Daoy (cell line): Measurements from ENCODE around the gene COQ2. TPM values are rescaled to one million over a fixed set of nuclear protein-coding genes. Genes with fewer than 3 reads are reported as not detected.
"Not testable (repeated sequence)": the region's sequence is repeated elsewhere in the genome, so short reads cannot be mapped to it uniquely, and the experiment has no call there.

Source experiments
- DNase-seq: peaks from one replicate; pipeline ENCODE4 v3.0.0-alpha.2; 2015; ENCODE audit warnings: low read depth
- total RNA-seq: library from RNA; depleted of rRNA; stranded (reverse); fragments of >200 nt; shearing (Covaris generic); gene quantifications from 2 replicates; pipeline ENCODE4 v1.2.3, GENCODE V29; 2014

The COQ2 gene
- total RNA-seq, 1 experiment from 2014 or later: 12.5 TPM

DNA sequence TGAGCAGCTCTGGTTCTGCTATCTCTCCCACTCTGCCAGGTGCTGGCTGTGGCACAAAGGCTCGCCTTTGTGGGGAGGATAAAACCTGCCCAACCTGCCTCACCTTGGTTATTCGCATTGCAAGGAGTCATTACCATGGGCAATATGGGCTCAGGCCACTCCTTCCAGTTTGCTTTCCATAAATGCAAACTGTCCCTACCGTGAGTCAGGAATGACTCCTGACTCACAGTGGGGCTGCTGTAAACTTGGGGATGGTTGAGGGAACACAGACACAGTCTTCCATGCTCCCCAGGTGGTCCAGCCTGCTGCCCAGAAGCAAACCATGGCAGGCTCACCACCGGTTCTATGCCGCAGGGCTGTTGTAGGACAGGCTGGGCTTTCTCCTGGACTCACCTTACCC is 36.1 kb downstream of the COQ2 start:
- DNase-seq: no peak

GRCh38 chr4:83247415-83248357 is 36.9 kb downstream of the COQ2 start:
- no peak for DNase-seq

GRCh38 chr4:83241132-83241531 is 43.5 kb downstream of the COQ2 start:
- no peak for DNase-seq

DNA sequence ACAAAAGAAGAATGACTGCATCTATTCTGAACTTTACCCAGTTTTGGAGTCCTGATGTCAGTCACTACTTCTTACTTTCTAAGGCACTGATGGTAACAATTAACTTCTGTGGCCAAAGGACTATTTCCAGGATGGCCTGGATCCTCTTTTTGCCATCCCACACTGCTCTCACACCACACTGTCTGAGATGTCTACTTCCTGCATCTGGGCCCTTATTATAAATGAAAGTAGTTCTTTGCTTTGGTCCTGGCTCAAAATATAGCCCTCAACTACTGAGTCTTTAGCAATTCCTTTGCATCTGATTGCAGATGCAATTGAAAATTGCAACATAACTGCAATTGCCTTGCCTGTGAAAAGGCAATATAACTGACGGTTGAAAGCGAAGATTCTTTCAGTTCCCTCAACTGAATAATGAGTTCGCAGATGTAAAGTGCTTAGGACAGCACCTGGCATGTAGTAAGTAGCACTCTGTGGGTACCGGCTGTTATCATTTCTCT is 44.2 kb downstream of the COQ2 start:
- no peak for DNase-seq

DNA sequence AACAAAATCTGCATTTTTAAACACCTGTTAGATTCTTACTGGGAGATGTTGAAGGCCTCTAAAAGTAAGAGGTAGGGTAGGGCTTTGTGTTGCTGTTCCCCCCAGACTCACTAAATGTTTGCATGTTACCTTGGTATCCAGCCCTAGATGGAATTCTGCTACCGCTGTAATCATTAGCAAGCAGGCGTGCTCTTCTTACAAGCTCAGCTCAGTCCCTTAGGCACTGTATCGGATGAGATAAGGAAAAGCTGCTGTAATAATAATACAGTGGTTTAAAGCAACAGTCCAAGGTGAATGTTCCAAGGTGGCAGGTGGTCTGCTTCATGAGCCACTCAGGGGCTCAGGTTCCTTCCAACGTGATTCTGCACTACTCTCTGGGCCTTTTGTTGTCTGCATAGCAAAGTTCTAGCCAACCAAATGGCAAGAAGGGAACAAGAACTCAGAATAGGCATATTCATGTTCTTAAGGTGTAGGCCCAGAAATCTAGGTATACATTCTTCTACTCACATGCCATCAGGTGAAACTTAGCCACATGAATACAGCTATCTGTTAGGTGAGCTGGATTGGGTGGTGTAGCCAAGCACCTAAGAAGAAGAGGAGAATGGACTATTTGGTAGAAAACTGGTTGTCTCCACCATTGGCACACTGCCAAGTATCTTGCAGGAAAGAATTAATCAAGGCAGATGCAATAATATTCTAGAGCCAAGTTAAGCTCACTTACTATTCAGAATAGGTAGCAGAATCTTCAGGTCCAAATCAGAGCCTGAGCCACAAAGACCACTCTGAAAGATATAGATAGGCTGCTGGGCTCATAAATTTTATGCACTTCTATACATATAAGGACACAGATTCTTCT is 46.0 kb downstream of the COQ2 start:
- DNase-seq: no peak

- no peak for DNase-seq
These were observed 47.0 kb downstream of the COQ2 start for GRCh38 chr4:83237591-83237990.

- not testable (repeated sequence) for DNase-seq
These were observed 48.9 kb downstream of the COQ2 start for GRCh38 chr4:83235645-83236133.

DNA sequence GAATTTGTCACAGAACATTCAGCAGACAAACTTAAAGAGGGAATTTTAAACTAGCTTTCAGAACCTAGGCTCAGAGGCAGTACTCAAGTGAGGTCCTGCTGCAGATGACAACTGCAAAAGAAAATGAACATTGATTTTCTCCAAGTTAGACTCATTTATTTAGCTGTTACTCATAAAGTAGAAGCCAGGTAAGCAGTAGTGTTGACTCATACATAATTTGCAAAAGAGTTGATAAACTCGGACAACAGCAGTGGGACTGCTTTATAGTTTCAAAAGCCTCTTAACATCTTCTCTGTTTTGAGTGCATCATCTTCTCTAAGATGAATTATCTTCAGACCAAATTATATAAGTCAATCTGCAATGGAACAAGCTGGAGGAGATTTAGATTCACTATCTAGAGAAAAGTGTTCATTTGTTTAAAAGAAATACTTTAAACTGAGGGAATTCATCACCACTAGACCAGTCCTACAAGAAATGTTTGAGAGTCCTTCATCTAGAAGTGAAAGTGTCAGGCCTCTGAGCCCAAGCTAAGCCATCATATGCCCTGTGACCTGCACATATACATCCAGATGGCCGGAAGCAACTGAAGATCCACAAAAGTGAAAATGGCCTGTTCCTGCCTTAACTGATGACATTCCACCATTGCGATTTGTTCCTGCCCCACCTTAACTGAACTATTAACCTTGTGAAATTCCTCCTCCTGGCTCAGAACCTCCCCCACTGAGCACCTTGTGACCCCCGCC is 49.5 kb downstream of the COQ2 start:
- DNase-seq: no peak

GRCh38 chr4:83234387-83234786 is 50.2 kb downstream of the COQ2 start:
- DNase-seq: not testable (repeated sequence)

GRCh38 chr4:83232082-83232481 is 52.5 kb downstream of the COQ2 start:
- no peak for DNase-seq

GRCh38 chr4:83231620-83232076 is 53.0 kb downstream of the COQ2 start:
- peak; percentile 16 for DNase-seq

- no peak for DNase-seq
These were observed 53.7 kb downstream of the COQ2 start for GRCh38 chr4:83230928-83231327.

- no peak for DNase-seq
These were observed 54.8 kb downstream of the COQ2 start for GRCh38 chr4:83229791-83230190.

GRCh38 chr4:83228231-83228630 is 56.4 kb downstream of the COQ2 start:
- DNase-seq: no peak

DNA sequence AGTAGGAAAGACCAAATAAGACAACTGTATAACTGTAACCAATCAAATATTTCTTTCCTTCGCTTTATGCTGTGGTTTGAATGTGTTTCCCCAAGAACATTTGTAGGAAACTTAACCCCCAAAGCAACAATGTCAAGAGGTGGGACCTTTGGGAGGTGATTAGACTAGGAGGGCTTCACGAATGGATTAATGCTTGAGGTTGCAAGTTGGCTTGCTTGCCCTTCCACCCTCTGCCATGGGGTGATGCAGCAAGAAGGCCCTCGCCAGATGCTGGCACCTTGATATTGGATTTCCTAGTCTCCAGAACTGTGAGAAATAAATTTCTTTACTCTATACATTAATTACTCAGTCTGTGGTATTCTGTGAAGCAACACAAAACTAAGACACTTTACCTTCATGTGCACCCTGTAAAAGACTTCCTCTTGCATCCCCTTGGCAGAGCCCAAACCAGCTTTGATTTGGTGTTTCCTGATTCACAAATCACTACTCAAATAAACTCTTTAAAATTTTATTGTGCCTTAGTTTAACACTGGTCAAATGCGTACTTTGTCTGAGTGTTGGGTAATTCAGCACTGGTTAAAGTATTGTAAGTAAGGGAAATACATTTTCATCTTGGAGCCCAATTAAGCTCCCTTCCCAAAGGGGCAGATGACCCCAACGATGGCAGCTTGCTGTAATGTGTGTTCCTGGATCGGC is 59.9 kb downstream of the COQ2 start:
- DNase-seq: no peak

- DNase-seq: no peak
These were observed 60.8 kb downstream of the COQ2 start for GRCh38 chr4:83223781-83224180.

GRCh38 chr4:83221897-83222441 is 62.6 kb downstream of the COQ2 start:
- no peak for DNase-seq

DNA sequence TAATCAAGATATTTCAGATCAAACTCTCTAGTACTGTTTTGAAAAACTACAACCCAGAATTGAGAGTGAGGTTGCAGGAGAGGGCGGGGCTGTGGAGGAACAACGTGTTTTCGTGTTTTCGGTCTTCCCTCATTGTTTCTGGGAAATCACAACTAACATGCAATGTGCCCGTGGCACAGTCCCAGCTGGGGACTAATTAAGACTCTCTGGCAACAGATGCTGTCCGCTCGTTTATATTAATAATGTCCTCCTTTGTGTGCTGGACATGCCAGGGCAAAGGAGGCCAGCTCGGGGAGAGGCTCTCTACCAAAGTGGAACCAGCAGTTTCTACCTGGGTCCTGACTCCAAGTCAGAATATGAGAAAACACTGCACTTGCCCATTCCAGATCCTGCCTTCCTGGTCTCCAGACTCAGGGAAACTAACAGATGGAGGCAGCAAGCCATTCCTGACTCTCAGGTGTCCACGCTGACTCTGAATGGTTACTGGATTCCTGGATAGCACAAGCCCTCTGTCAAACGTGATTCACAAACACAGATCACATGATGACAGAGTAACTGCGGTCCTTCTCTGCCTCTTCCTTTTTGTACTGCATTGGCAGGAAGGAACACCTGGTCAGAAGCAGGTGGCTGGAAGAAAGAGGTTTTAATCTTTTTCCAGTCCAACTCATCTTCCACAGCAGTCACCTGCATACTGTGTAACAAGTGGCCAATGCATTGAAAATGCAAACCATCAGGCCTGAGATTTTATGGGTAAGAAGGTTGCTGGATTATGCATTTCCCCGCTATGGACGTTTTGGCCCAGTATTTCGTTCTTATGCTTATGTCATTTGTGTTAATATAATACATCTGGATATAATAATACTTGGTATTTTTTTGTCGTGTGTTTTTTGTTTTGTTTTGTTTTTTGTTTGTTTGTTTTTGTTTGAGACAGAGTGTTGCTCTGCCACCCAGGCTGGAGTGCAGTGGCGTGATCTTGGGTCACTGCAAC is 65.0 kb downstream of the COQ2 start:
- no peak for DNase-seq
